GM19351 (cell line): Measurements from ENCODE around the gene ANO4.

ENCODE experiments used
- ATAC-seq: cut with Tn5 transposase; IDR thresholded peaks from one replicate; pipeline ENCODE4 v1.9.1; 2021; ENCODE audit warnings: mild to moderate bottlenecking, moderate library complexity; ENCODE audit not compliant: unreplicated experiment

ANO4 gene

DNA sequence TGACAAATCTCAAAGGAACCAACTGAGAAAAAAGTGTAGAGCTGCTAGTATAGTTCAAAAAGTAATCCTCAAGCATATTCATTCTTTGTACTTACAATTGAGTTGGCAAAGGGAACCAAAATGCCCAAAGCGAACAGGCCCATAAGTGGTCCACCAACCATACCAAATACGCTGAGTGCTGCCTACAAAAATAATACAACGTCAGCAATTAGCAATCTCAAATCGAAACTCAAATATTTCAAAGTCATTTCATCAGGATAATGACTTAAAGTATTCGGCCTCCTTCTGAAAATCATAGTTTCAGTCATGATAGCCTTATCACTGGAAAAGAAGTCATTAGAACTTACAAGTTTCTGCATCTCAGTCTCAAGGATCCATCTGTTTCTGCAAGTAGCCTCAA, 373.4 kb downstream of the ANO4 start:
- ATAC-seq: no peak

DNA sequence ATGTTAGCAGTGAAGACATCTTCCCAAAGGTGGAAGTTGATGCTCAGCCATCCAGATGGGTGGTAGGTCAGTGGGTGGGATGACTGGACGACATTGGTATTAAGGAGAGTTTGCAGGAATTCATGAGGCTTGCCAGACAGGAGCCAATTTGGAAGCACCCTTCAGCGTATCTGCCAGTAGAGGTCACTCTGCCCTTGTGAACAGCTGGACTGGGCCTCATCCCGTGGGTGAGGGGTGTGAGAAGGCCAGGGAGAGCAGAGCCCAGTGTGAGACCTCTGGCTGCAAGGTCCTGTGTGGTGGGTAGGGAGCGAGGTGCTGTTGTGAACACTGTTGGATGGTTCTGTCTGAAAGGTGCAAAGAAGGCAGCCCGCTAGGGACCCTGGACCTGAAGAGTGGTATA, 377.7 kb downstream of the ANO4 start:
- ATAC-seq: no peak

- no peak for ATAC-seq
These were observed 378.7 kb downstream of the ANO4 start for GRCh38 chr12:101173197-101173749.

DNA sequence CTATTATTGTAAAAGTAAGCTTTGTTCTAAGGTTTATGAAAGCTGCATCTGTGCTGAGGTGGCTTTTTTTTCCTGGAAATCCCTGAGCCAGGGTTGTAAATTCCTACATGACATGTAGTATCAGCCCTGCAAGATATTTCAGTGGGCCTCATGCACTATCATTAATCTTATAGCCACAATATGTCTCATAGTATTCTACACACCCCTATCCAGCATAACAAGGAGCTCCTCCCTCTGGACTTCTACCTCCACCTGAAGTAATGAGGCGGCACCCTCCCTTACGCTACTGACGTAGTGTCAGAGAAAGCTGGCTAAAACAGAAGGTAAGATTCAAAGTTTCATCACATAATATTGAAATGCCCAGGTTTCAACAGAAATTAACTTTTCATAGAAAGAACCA, 380.0 kb downstream of the ANO4 start:
- no peak for ATAC-seq
